Activated T-cell treated with anti-CD3 and anti-CD28 coated beads for 24 hours (primary cell): ENCODE results near the gene SLC25A21.
"Not testable (repeated sequence)": the region's sequence is repeated elsewhere in the genome, so short reads cannot be mapped to it uniquely, and the experiment has no call there.

Experiments used
- DNase-seq: peaks from one replicate; pipeline ENCODE4 v3.0.0-alpha.2; 2020; ENCODE audit warnings: low read depth

Gene SLC25A21

GRCh38 chr14:37172024-37172869, at the start of gene SLC25A21:
TSS of gene SLC25A21 (minus strand) at chr14:37172606.
- DNase-seq: no peak

GRCh38 chr14:37221073-37221472, 48.7 kb upstream of the SLC25A21 start:
- no peak for DNase-seq

GRCh38 chr14:37215345-37215744, 42.9 kb upstream of the SLC25A21 start:
- no peak for DNase-seq

- no peak for DNase-seq
These were observed 40.6 kb upstream of the SLC25A21 start for GRCh38 chr14:37213016-37213415.

GRCh38 chr14:37210448-37210847, 38.0 kb upstream of the SLC25A21 start:
- DNase-seq: no peak

- not testable (repeated sequence) for DNase-seq
These were observed 37.2 kb upstream of the SLC25A21 start for GRCh38 chr14:37209617-37210016.

- not testable (repeated sequence) for DNase-seq
These were observed 33.5 kb upstream of the SLC25A21 start for GRCh38 chr14:37205623-37206605.

- no peak for DNase-seq
These were observed 31.0 kb upstream of the SLC25A21 start for GRCh38 chr14:37203423-37203822.

- DNase-seq: no peak
These were observed 30.4 kb upstream of the SLC25A21 start for GRCh38 chr14:37202812-37203211.

- no peak for DNase-seq
These were observed 29.9 kb upstream of the SLC25A21 start for GRCh38 chr14:37202265-37202664.

- no peak for DNase-seq
These were observed 29.3 kb upstream of the SLC25A21 start for GRCh38 chr14:37201724-37202123.

GRCh38 chr14:37198907-37199306, 26.5 kb upstream of the SLC25A21 start:
- no peak for DNase-seq

- no peak for DNase-seq
These were observed 25.8 kb upstream of the SLC25A21 start for GRCh38 chr14:37198273-37198598.

- DNase-seq: peak; percentile 15
These were observed 25.2 kb upstream of the SLC25A21 start, which contains the start of gene MIPOL1 for GRCh38 chr14:37197421-37198272. TSS of gene MIPOL1 (plus strand) at chr14:37197937. CDS start at chr14:37247889, 49,952 bp downstream.

- no peak for DNase-seq
These were observed 24.4 kb upstream of the SLC25A21 start for GRCh38 chr14:37196604-37197420.

- no peak for DNase-seq
These were observed 22.9 kb upstream of the SLC25A21 start for GRCh38 chr14:37195327-37195726.

GRCh38 chr14:37194698-37195097, 22.3 kb upstream of the SLC25A21 start:
- DNase-seq: no peak

- not testable (repeated sequence) for DNase-seq
These were observed 17.3 kb upstream of the SLC25A21 start for GRCh38 chr14:37189733-37190132.

GRCh38 chr14:37187840-37188577, 15.6 kb upstream of the SLC25A21 start:
- not testable (repeated sequence) for DNase-seq

- DNase-seq: no peak
These were observed 14.9 kb upstream of the SLC25A21 start for GRCh38 chr14:37187294-37187693.
